Measurements from ENCODE around the gene RAB33B. TPM values are rescaled to one million over a fixed set of nuclear protein-coding genes. Genes with fewer than 3 reads are reported as not detected.

Gene RAB33B
- total and polyA plus RNA-seq, 7 experiments from 2014 or later, result 5.7 to 18.1 (median 13.1) TPM

DNA sequence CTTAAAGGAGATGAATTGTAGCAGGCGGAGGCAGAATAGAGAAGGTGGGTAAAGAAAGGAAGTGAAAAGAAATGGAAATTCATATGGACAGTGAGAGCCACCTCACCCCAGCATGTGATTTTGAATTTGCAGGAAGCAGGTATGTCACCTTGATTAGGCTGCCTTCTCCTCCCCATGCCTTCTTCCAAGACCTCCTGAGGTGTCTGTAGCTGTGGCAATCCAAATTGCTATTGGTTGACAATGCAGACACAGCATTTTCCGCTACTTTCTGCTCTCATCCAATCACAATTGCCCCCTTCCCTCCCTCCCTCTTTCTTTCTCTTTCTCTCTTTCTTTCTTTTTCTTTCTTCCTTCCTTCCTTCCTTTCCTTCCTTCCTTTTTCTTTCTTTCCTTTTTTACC lies 38.5 kb downstream of the RAB33B start:
- peaks cover 0 to 2% (median 0%) of the 10 kb centered on the region in 7 donors for H3K4me1 Mint-ChIP-seq
- POLR2A ChIA-PET, result no interaction called here
- ATAC-seq, result no peak
- Histone ChIP-seq H3K4me1 (ENCODE audit: control insufficient read depth in 2 of 2, insufficient read depth in 2 of 2, low read length in 2 of 2) (no peaks in the 10 kb centered on the region), H3K27me3 (ENCODE audit: control insufficient read depth in 2 of 2, insufficient read depth in 2 of 2, low read length in 2 of 2) (no peaks in the 10 kb centered on the region), H3K36me3 (ENCODE audit: control insufficient read depth in 2 of 3, insufficient read depth in 3 of 3, low read length in 3 of 3) (no peaks in the 10 kb centered on the region), H3K4me3 (ENCODE audit: low read length) (no peak overlapping the region), H3K9me3 (ENCODE audit: control insufficient read depth in 2 of 3, low read length in 3 of 3) (no peaks in the 10 kb centered on the region), H3K27ac (ENCODE audit: low read depth, low read length) (no peak overlapping the region)
- H3K36me3 Mint-ChIP-seq, result no peaks in the 10 kb centered on the region
- no peaks in the 10 kb centered on the region for H3K9me3 Mint-ChIP-seq
- intact Hi-C loops (cut with micrococcal nuclease), result no loop called here
- no peak overlapping the region for H3K27ac Mint-ChIP-seq
- H3K27me3 Mint-ChIP-seq, result peaks cover 0 to 19% (median 5%) of the 10 kb centered on the region in 5 donors
- DNase-seq, result no peak
- H3K4me3 Mint-ChIP-seq, result no peak overlapping the region
- CTCF ChIA-PET, result no interaction called here

DNA sequence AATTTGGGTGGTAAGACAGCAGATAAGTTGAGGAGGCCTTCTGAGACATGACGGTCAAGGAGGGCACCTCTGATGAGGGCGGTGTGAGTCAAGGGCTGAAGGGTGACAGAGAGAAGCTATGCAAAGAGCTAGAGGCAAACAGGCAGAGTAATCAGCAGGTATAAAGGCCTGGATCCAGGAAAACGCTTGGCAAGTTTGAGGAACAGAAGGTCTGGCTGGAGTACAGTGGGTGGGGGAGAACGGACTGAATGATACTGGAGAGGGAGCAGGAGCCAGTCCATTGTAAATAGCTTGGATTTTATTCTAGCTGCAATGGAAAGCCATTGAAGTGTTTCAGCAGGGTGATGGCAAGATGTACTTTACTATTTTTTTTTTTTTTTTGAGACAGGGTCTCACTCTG lies 39.3 kb downstream of the RAB33B start:
- CTCF ChIA-PET, result no interaction called here
- H3K27me3 Mint-ChIP-seq, result peaks cover 0 to 15% (median 5%) of the 10 kb centered on the region in 5 donors
- ATAC-seq, result no peak
- intact Hi-C loops (cut with micrococcal nuclease), result no loop called here
- H3K27ac Mint-ChIP-seq, result no peak overlapping the region
- H3K36me3 Mint-ChIP-seq, result no peaks in the 10 kb centered on the region
- peaks cover 0 to 2% (median 0%) of the 10 kb centered on the region in 7 donors for H3K4me1 Mint-ChIP-seq
- POLR2A ChIA-PET, result no interaction called here
- no peak overlapping the region for H3K27ac ChIP-seq (ENCODE audit: low read depth, low read length)
- H3K9me3 Mint-ChIP-seq, result no peaks in the 10 kb centered on the region
- H3K9me3 ChIP-seq (ENCODE audit: control insufficient read depth in 2 of 3, low read length in 3 of 3), result no peaks in the 10 kb centered on the region
- H3K4me1 ChIP-seq (ENCODE audit: control insufficient read depth in 2 of 2, insufficient read depth in 2 of 2, low read length in 2 of 2), result no peaks in the 10 kb centered on the region
- no peak for DNase-seq
- H3K36me3 ChIP-seq (ENCODE audit: control insufficient read depth in 2 of 3, insufficient read depth in 3 of 3, low read length in 3 of 3), result no peaks in the 10 kb centered on the region
- H3K4me3 ChIP-seq (ENCODE audit: low read length), result no peak overlapping the region
- H3K27me3 ChIP-seq (ENCODE audit: control insufficient read depth in 2 of 2, insufficient read depth in 2 of 2, low read length in 2 of 2), result no peaks in the 10 kb centered on the region
- H3K4me3 Mint-ChIP-seq, result no peak overlapping the region

DNA sequence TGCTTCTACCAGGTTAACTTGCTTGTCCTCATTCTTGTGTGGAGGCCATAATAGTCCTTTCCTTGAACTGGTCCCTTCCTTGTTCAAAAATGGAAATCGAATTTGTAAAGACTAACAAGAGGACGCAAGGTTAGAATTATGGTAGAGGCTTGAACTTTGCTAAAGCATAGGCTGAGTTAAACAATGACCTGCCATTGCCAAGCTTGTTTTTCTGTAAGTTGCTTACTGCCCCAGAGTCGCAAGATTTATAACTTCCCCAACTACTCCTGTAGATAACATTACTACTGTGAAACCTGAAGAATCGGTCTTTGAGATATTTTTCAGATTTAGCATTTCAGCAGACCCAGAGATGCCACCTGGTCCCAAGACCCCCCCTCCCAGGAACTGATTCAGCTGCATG lies 45.3 kb downstream of the RAB33B start:
- intact Hi-C loops (cut with micrococcal nuclease), result loop anchor here in 1 of 2 donors (2.0 kb wide), 1 partner anchor 152 kb away; no protein-coding TSS in a partner anchor
- DNase-seq (no peak), ATAC-seq (no peak)
- peaks cover 0 to 7% (median 5%) of the 10 kb centered on the region in 5 donors for H3K27me3 Mint-ChIP-seq
- H3K4me1 Mint-ChIP-seq, result peaks cover 0 to 7% (median 0%) of the 10 kb centered on the region in 7 donors
- no peak overlapping the region for H3K27ac Mint-ChIP-seq
- Histone ChIP-seq H3K36me3 (ENCODE audit: control insufficient read depth in 2 of 3, insufficient read depth in 3 of 3, low read length in 3 of 3) (no peaks in the 10 kb centered on the region), H3K4me3 (ENCODE audit: low read length) (no peak overlapping the region), H3K9me3 (ENCODE audit: control insufficient read depth in 2 of 3, low read length in 3 of 3) (no peaks in the 10 kb centered on the region), H3K27ac (ENCODE audit: low read depth, low read length) (no peak overlapping the region), H3K27me3 (ENCODE audit: control insufficient read depth in 2 of 2, insufficient read depth in 2 of 2, low read length in 2 of 2) (no peaks in the 10 kb centered on the region), H3K4me1 (ENCODE audit: control insufficient read depth in 2 of 2, insufficient read depth in 2 of 2, low read length in 2 of 2) (no peaks in the 10 kb centered on the region)
- ChIA-PET CTCF (no interaction called here), POLR2A (no interaction called here)
- peaks cover 0 to 4% (median 0%) of the 10 kb centered on the region in 5 donors for H3K36me3 Mint-ChIP-seq
- no peak overlapping the region for H3K4me3 Mint-ChIP-seq
- H3K9me3 Mint-ChIP-seq, result peaks cover 0 to 7% (median 0%) of the 10 kb centered on the region in 11 donors

DNA sequence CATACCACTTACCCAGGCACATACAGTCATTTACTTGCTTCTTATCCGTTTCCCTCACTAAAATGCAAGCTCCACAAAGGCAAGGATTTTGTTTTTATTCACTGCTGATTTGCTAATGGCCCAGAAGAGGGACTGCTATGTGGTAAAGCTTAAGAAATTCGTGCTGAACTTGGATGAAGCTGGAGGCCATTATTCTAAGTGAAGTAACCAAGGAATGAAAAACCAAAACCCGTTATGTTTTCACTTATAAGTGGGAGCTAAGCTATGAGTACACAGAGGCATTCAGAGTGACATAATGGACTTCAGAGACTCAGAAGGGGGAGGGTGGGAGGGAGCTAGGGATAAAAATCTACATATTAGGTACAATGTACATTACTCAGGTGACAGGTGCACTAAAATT lies 47.2 kb downstream of the RAB33B start:
- Histone ChIP-seq H3K4me1 (ENCODE audit: control insufficient read depth in 2 of 2, insufficient read depth in 2 of 2, low read length in 2 of 2) (no peaks in the 10 kb centered on the region), H3K27ac (ENCODE audit: low read depth, low read length) (no peak overlapping the region), H3K27me3 (ENCODE audit: control insufficient read depth in 2 of 2, insufficient read depth in 2 of 2, low read length in 2 of 2) (no peaks in the 10 kb centered on the region), H3K4me3 (ENCODE audit: low read length) (no peak overlapping the region), H3K36me3 (ENCODE audit: control insufficient read depth in 2 of 3, insufficient read depth in 3 of 3, low read length in 3 of 3) (no peaks in the 10 kb centered on the region), H3K9me3 (ENCODE audit: control insufficient read depth in 2 of 3, low read length in 3 of 3) (no peaks in the 10 kb centered on the region)
- intact Hi-C loops (cut with micrococcal nuclease), result no loop called here
- ChIA-PET POLR2A (no interaction called here), CTCF (interaction anchor here (0.6 to 1.0 kb wide), 2 partner anchors 17 to 347 kb away, joined by 3 to 6 read pairs; no protein-coding TSS in a partner anchor)
- peaks cover 0 to 7% (median 5%) of the 10 kb centered on the region in 5 donors for H3K27me3 Mint-ChIP-seq
- no peak overlapping the region for H3K27ac Mint-ChIP-seq
- peaks cover 0 to 5% (median 4%) of the 10 kb centered on the region in 5 donors for H3K36me3 Mint-ChIP-seq
- no peak for ATAC-seq
- peaks cover 0 to 7% (median 0%) of the 10 kb centered on the region in 11 donors for H3K9me3 Mint-ChIP-seq
- H3K4me3 Mint-ChIP-seq, result no peak overlapping the region
- H3K4me1 Mint-ChIP-seq, result peaks cover 0 to 7% (median 0%) of the 10 kb centered on the region in 7 donors
- no peak for DNase-seq

DNA sequence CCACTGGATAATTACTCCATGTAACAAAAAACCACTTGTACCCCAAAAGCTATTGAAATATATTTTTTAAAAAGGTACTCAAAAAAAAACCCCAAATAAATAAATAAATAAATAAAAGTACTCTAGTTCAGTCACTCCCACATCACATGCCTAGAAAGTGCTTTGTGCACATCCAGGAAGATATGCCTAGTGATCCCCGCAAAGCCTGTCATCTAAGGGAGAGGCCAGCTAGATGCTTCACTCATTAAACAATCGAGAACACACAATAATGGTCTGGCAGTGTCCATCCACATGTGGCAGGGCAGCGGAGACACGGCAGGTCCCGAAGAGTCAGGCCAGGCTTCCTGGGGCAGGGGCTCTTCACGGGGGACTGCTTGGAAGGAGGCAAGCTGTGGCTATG lies 47.6 kb downstream of the RAB33B start:
- Histone ChIP-seq H3K9me3 (ENCODE audit: control insufficient read depth in 2 of 3, low read length in 3 of 3) (no peaks in the 10 kb centered on the region), H3K27ac (ENCODE audit: low read depth, low read length) (no peak overlapping the region), H3K4me3 (ENCODE audit: low read length) (no peak overlapping the region), H3K27me3 (ENCODE audit: control insufficient read depth in 2 of 2, insufficient read depth in 2 of 2, low read length in 2 of 2) (no peaks in the 10 kb centered on the region), H3K4me1 (ENCODE audit: control insufficient read depth in 2 of 2, insufficient read depth in 2 of 2, low read length in 2 of 2) (no peaks in the 10 kb centered on the region), H3K36me3 (ENCODE audit: control insufficient read depth in 2 of 3, insufficient read depth in 3 of 3, low read length in 3 of 3) (no peaks in the 10 kb centered on the region)
- H3K36me3 Mint-ChIP-seq, result peaks cover 0 to 6% (median 4%) of the 10 kb centered on the region in 5 donors
- peaks cover 0 to 7% (median 0%) of the 10 kb centered on the region in 7 donors for H3K4me1 Mint-ChIP-seq
- H3K27me3 Mint-ChIP-seq, result peaks cover 0 to 7% (median 5%) of the 10 kb centered on the region in 5 donors
- ChIA-PET CTCF (interaction anchor here (0.6 to 1.0 kb wide), 3 partner anchors 18 to 347 kb away, joined by 3 to 6 read pairs (median 3); no protein-coding TSS in a partner anchor), POLR2A (no interaction called here)
- no peak overlapping the region for H3K4me3 Mint-ChIP-seq
- H3K9me3 Mint-ChIP-seq, result peaks cover 0 to 7% (median 0%) of the 10 kb centered on the region in 11 donors
- intact Hi-C loops (cut with micrococcal nuclease), result no loop called here
- ATAC-seq (no peak), DNase-seq (no peak)
- H3K27ac Mint-ChIP-seq, result no peak overlapping the region

DNA sequence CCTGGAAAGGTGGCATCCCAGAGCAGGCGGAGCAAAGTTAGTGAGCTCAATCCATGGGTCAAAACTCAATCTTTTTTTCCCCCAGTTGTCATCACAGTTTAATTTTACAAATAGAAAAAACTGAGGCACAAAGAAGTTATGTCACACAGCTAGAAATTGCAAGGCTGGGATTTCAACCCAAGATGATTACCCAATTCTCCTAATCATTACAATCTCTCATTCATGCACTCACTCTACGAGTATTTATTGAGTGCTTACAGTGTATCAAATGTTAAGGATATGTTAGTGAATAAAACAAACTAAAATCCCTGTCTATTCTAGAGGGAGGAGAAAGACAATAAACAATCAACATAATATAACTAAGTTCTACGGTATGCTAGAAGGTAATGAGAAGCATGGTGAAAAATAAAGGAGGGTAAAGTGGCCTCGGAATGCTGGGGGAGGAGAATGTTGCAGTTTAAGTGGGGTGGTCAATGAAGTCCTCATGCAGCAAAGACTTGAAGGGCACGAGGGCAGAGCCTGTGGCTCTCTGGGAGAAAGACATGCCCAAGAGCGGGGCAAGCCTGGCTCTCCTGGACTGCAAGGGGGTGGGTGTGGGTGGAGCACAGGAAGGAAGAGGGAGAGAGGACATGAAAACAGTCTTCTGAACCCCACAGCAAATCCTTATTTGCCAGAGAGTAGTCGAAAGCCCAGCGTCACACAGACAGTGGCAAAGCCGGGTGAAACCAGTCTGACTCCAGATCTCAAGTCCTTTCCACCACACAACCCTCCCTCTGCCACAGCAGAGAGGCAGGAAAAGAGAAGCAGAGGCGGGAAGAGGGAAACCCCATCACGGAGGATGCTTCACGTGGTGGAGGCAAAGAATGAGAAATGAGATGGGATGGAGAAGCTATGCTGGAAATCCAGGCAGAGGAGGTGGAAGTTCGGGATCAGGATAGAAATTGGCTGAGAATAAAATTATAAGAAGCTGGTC lies 48.3 kb downstream of the RAB33B start:
- POLR2A ChIA-PET, result no interaction called here
- CTCF ChIA-PET, result interaction anchor here (0.7 to 1.0 kb wide), 2 partner anchors 19 to 155 kb away, joined by 3 to 6 read pairs; no protein-coding TSS in a partner anchor
- Histone ChIP-seq H3K27me3 (ENCODE audit: control insufficient read depth in 2 of 2, insufficient read depth in 2 of 2, low read length in 2 of 2) (no peaks in the 10 kb centered on the region), H3K4me1 (ENCODE audit: control insufficient read depth in 2 of 2, insufficient read depth in 2 of 2, low read length in 2 of 2) (no peaks in the 10 kb centered on the region), H3K9me3 (ENCODE audit: control insufficient read depth in 2 of 3, low read length in 3 of 3) (no peaks in the 10 kb centered on the region), H3K4me3 (ENCODE audit: low read length) (no peak overlapping the region), H3K36me3 (ENCODE audit: control insufficient read depth in 2 of 3, insufficient read depth in 3 of 3, low read length in 3 of 3) (no peaks in the 10 kb centered on the region), H3K27ac (ENCODE audit: low read depth, low read length) (no peak overlapping the region)
- DNase-seq (no peak), ATAC-seq (no peak)
- Mint-ChIP-seq H3K27me3 (peaks cover 0 to 7% (median 5%) of the 10 kb centered on the region in 5 donors), H3K27ac (no peak overlapping the region), H3K4me1 (peaks cover 0 to 7% (median 0%) of the 10 kb centered on the region in 7 donors), H3K36me3 (peaks cover 0 to 9% (median 4%) of the 10 kb centered on the region in 5 donors), H3K4me3 (no peak overlapping the region), H3K9me3 (peaks cover 0 to 7% (median 0%) of the 10 kb centered on the region in 11 donors)
- intact Hi-C loops (cut with micrococcal nuclease), result no loop called here

Data from naive thymus-derived CD4-positive, alpha-beta T cell (primary cell).